Keratinocyte (primary cell): ENCODE measurements around the gene DLK2.

Experiments used
- CTCF ChIP-seq, 3 experiments: IDR thresholded peaks in 1 of 3; conservative IDR thresholded peaks in 1 of 3; optimal IDR thresholded peaks in 1 of 3; 2 replicates in 2 of 3; 3 replicates in 1 of 3; pipeline versions ENCODE3 to v1.5.1; 2011; ENCODE audit warnings: low read length in 3 of 3, mild to moderate bottlenecking in 3 of 3, moderate library complexity in 2 of 3, control low read depth in 1 of 3, inconsistent platforms in 1 of 3; ENCODE audit not compliant: insufficient read depth in 2 of 3; ENCODE audit errors: extremely low read depth in 1 of 3
- EZH2 ChIP-seq: IDR thresholded peaks from one replicate; pipeline ENCODE4 v1.6.1; 2012; ENCODE audit warnings: inconsistent platforms, mild to moderate bottlenecking, low read length, moderate library complexity

GRCh38 chr6:43502666-43503065 is 47.3 kb upstream of the DLK2 start:
- TF ChIP-seq CTCF (optimal IDR thresholded peaks at IDR 0.05 in 1 of 3, IDR thresholded peaks at IDR 0.05 in 1 of 3, conservative IDR thresholded peaks at IDR 0.05 in 1 of 3; ENCODE audit: extremely low read depth in 1 of 3, insufficient read depth in 2 of 3, low read length in 3 of 3), result no peak
- no peak for TF ChIP-seq EZH2
